K562 (cell line): ENCODE data around the gene CACNA1E. TPM values are rescaled to one million over a fixed set of nuclear protein-coding genes. Genes with fewer than 3 reads are reported as not detected.

ENCODE experiments used
- ATAC-seq: fragments of 200-7000 bp; cut with Tn5 transposase; 3 replicates; pipeline ENCODE4 v1.9.1; 2020; ENCODE audit warnings: moderate library complexity
- BruUV-seq: library from RNA; stranded (reverse); fragments of 400-500 nt; replicated peaks from 2 replicates; lab custom pipeline; 2021; lab: Mats Ljungman, UMichigan
- CTCF ChIA-PET: fragments of 300-600 bp; formaldehyde crosslinking; extraction: SDS; loops from one replicate; lab custom pipeline; 2021; ENCODE audit warnings: low intra/inter-chr PET ratio; lab: Yijun Ruan, JAX
- POLR2A ChIA-PET: fragments of 300-600, 350-650 bp; sonication (Branson Sonifier 250); formaldehyde crosslinking; extraction: SDS; loops from one replicate; lab custom pipeline; 2021; ENCODE audit warnings: antibody characterized with exemption, inconsistent platforms; lab: Yijun Ruan, JAX
- DNase-seq, 4 experiments: peaks; one replicate each; pipeline versions ENCODE4 v3.0.0 to v3.0.0-alpha.2; 2011 to 2018; ENCODE audit warnings: low spot score in 3 of 4, mixed read lengths in 3 of 4; ENCODE audit errors: extremely low read depth in 1 of 4
- FAIRE-seq: peaks from 2 replicates; lab custom pipeline; 2011; peaks lifted over from hg19 to GRCh38; lab: Jason Lieb, UNC
- H2AFZ ChIP-seq: 2 replicates; pipeline ENCODE4 v1.6.0; 2011; ENCODE audit warnings: low read depth, low read length, control low read depth, inconsistent platforms
- H3K27ac ChIP-seq: fragments of 200-600 bp; 3 replicates; pipeline ENCODE4 v1.8.0; 2011; ENCODE audit warnings: low read depth, mild to moderate bottlenecking, control low read depth, inconsistent platforms, low read length, moderate library complexity, mixed read lengths; ENCODE audit errors: extremely low read depth
- H3K27me3 ChIP-seq, 2 experiments: fragments of 300-600 bp in 1 of 2; 2 replicates in 1 of 2; 3 replicates in 1 of 2; pipeline versions ENCODE4 v1.6.0 to v1.8.0; 2011; ENCODE audit warnings: inconsistent platforms in 2 of 2, low read length in 2 of 2, mild to moderate bottlenecking in 1 of 2, mixed read lengths in 1 of 2, moderate library complexity in 1 of 2; ENCODE audit not compliant: control insufficient read depth in 2 of 2, insufficient read depth in 2 of 2
- H3K36me3 ChIP-seq: fragments of 300-600 bp; 3 replicates; pipeline ENCODE4 v1.8.0; 2011; ENCODE audit warnings: mild to moderate bottlenecking, low read length, inconsistent platforms; ENCODE audit not compliant: control insufficient read depth, insufficient read depth
- H3K4me1 ChIP-seq, 2 experiments: fragments of 200-600 bp in 1 of 2; replicated peaks in 1 of 2; 2 replicates in 1 of 2; 3 replicates in 1 of 2; pipeline versions ENCODE4 v1.5.1 to v1.8.0; 2011; ENCODE audit warnings: inconsistent platforms in 2 of 2, low read length in 2 of 2, mild to moderate bottlenecking in 1 of 2, mixed read lengths in 1 of 2, moderate library complexity in 1 of 2; ENCODE audit not compliant: control insufficient read depth in 2 of 2, insufficient read depth in 2 of 2
- H3K4me2 ChIP-seq: 2 replicates; pipeline ENCODE4 v1.6.1; 2011; ENCODE audit warnings: low read length, control low read depth, inconsistent platforms, mixed read lengths; ENCODE audit not compliant: insufficient read depth
- H3K4me3 ChIP-seq: fragments of 200-600 bp; sonication (generic), shearing (Covaris generic); 2 replicates; pipeline ENCODE4 v1.5.1; 2016; ENCODE audit warnings: control low read depth, inconsistent platforms
- H3K79me2 ChIP-seq: fragments of 200-600 bp; 3 replicates; pipeline ENCODE4 v1.8.0; 2011; ENCODE audit warnings: low read length, inconsistent platforms; ENCODE audit not compliant: control insufficient read depth, insufficient read depth
- H3K9ac ChIP-seq, 2 experiments: 2 replicates each; pipeline versions ENCODE4 v1.6.0 to v1.6.1; 2011; ENCODE audit warnings: low read depth in 2 of 2, low read length in 2 of 2, control low read depth in 1 of 2, inconsistent platforms in 1 of 2, mild to moderate bottlenecking in 1 of 2, mixed read lengths in 1 of 2; ENCODE audit not compliant: insufficient read depth in 1 of 2
- H3K9me1 ChIP-seq: one replicate; pipeline ENCODE4 v1.6.0; 2011; ENCODE audit warnings: inconsistent platforms, mild to moderate bottlenecking, low read length, moderate library complexity; ENCODE audit not compliant: control insufficient read depth, insufficient read depth
- H3K9me3 ChIP-seq: replicated peaks from 2 replicates; pipeline ENCODE4 v1.5.1; 2011; ENCODE audit warnings: low read depth, low read length, inconsistent platforms; ENCODE audit not compliant: control insufficient read depth, insufficient read depth
- H4K20me1 ChIP-seq: replicated peaks from 2 replicates; pipeline ENCODE4 v1.6.1; 2011; ENCODE audit warnings: low read length, inconsistent platforms, mixed read lengths; ENCODE audit not compliant: control insufficient read depth, insufficient read depth
- CGGBP1 ChIP-seq: fragments of 250-450 bp; sonication (Bioruptor Pico); IDR thresholded peaks from 2 replicates; pipeline ENCODE4 v1.9.0; 2021; ENCODE audit warnings: mild to moderate bottlenecking
- ETS1 ChIP-seq: conservative IDR thresholded peaks from 2 replicates; pipeline ENCODE4 v1.6.1; 2011; ENCODE audit warnings: low read depth, mild to moderate bottlenecking, low read length; ENCODE audit not compliant: control insufficient read depth
- HMG20B ChIP-seq: fragments of 250-450 bp; sonication (Bioruptor Pico); IDR thresholded peaks from 2 replicates; pipeline ENCODE4 v1.5.0; 2021; ENCODE audit warnings: mild to moderate bottlenecking
- MITF ChIP-seq: IDR thresholded peaks from 2 replicates; pipeline ENCODE4 v1.6.1; 2014; ENCODE audit warnings: antibody characterized with exemption
- MXI1 ChIP-seq: IDR thresholded peaks from 2 replicates; pipeline ENCODE4 v1.6.1; 2011; ENCODE audit warnings: low read depth, mild to moderate bottlenecking, improper control_type of control experiment, low read length
- TSC22D4 ChIP-seq: fragments of 450-650 bp; IDR thresholded peaks from 2 replicates; pipeline ENCODE4 v1.6.1; 2016; ENCODE audit warnings: missing genetic modification characterization, missing biosample characterization, control low read depth
- ZBTB11 ChIP-seq, 3 experiments: fragments of 200-800 bp in 1 of 3; fragments of 250-450 bp in 1 of 3; fragments of 450-650 bp in 1 of 3; sonication (Bioruptor Pico) in 1 of 3; sonication (Bioruptor generic) in 1 of 3; formaldehyde crosslinking in 1 of 3; IDR thresholded peaks; 2 replicates each; pipeline versions ENCODE4 v1.6.1 to v1.8.0; 2016 to 2022; ENCODE audit warnings: mild to moderate bottlenecking in 2 of 3, missing genetic modification characterization in 2 of 3, missing compliant biosample characterization in 1 of 3, moderate library complexity in 1 of 3
- WGBS: fragments of 100-300 bp; shearing (Covaris generic); methylation state at CpG from one replicate; pipeline ENCODE4 v1.1.6; 2016; ENCODE audit warnings: low coverage, mixed read lengths; ENCODE audit not compliant: insufficient coverage; ENCODE audit errors: missing lambda C conversion rate; 5-methylcytosine and 5-hydroxymethylcytosine counted together
- in situ Hi-C: fragments of 300-500 bp; cut with MboI; formaldehyde crosslinking; loops from 4 replicates; pipeline ENCODE4 v1.15.0; 2018; ENCODE audit warnings: inconsistent platforms, mixed read lengths
- intact Hi-C: fragments of 100-400 bp; cut with micrococcal nuclease; formaldehyde crosslinking; loops from 2 replicates; pipeline ENCODE4 v1.14.2; 2022
- polyA plus RNA-seq, 8 experiments: library from polyadenylated mRNA; depleted of rRNA in 4 of 8; stranded (reverse) in 5 of 8; unstranded in 3 of 8; fragments of >200 nt; fragmentation: Nextera tagmentation in 2 of 8; fragmentation: Illumina TruSeq in 1 of 8; extraction: Ambion mirVana in 2 of 8; extraction: Trizol in 1 of 8; gene quantifications; 2 replicates each; pipeline versions ENCODE4 v1.2.1 to v1.2.3, GENCODE V29; 2011 to 2014; ENCODE audit warnings: inconsistent platforms in 1 of 8, missing spikeins in 1 of 8
- total RNA-seq, 7 experiments: library from RNA; depleted of rRNA in 6 of 7; stranded (reverse); fragments of >200 nt in 6 of 7; fragmentation: Illumina TruSeq in 2 of 7; extraction: Trizol in 2 of 7; gene quantifications; 2 replicates each; pipeline versions ENCODE4 v1.2.1 to v1.2.3, GENCODE V29; 2011 to 2021; ENCODE audit warnings: low replicate concordance in 1 of 7

Gene CACNA1E
- total and polyA plus RNA-seq, 9 of the 15 experiments (the other 6 are each of a cell fraction or from before 2014, with no cell fraction given): under 0.01 to 0.04 TPM; not detected in 7

- WGBS: 3% methylated on average over 4 of the region's 4 CpGs
- Histone ChIP-seq H3K36me3 (no peaks in the 10 kb centered on the region), H3K4me3 (no peak overlapping the region), H3K9ac (no peak overlapping the region), H3K9me3 (no peaks in the 10 kb centered on the region), H3K9me1 (no peaks in the 10 kb centered on the region), H4K20me1 (no peaks in the 10 kb centered on the region), H3K4me1 (no peaks in the 10 kb centered on the region), H2AFZ (no peak overlapping the region), H3K27ac (no peak overlapping the region), H3K27me3 (peaks cover 0 to 13% of the 10 kb centered on the region in 2 experiments; a peak in 1 of 5 replicates), H3K4me2 (no peak overlapping the region), H3K79me2 (no peaks in the 10 kb centered on the region)
- FAIRE-seq (no peak), DNase-seq (no peak), ATAC-seq (no peak)
- TF ChIP-seq CGGBP1 (CRISPR knock-in tag) (no peak), ZBTB11 (CRISPR knock-in tag; IDR thresholded peaks at IDR 0.05) (no peak), TSC22D4 (no peak), MXI1 (no peak), HMG20B (CRISPR knock-in tag) (no peak), ETS1 (no peak), MITF (no peak)
- ChIA-PET POLR2A (interaction anchor here (0.7 to 1.7 kb wide), 2 partner anchors 15 to 223 kb away, joined by 3 to 6 read pairs; no protein-coding TSS in a partner anchor), CTCF (no interaction called here)
- intact Hi-C loops (no loop called here), in situ Hi-C loops (no loop called here)
- no TSS peak for BruUV-seq
These were observed 31.6 kb upstream of the CACNA1E start for GRCh38 chr1:181451661-181452230.
